Upper lobe of left lung (tissue), 4 donors: ENCODE data around the gene PCCB.
"Not testable (repeated sequence)": the region's sequence is repeated elsewhere in the genome, so short reads cannot be mapped to it uniquely, and the experiment has no call there.

Experiments used
- CTCF ChIP-seq, 6 experiments: fragments of 450-650 bp in 4 of 6; fragments of 200-600 bp in 2 of 6; sonication (generic) in 2 of 6; IDR thresholded peaks; one replicate each; pipeline ENCODE4 v1.5.1; 2016 to 2019; ENCODE audit warnings: antibody characterized with exemption in 6 of 6
- POLR2A ChIP-seq, 4 donors: fragments of 450-650 bp; IDR thresholded peaks; one replicate each; pipeline ENCODE4 v1.5.1; 2016 to 2017; ENCODE audit warnings: antibody characterized with exemption in 4 of 4, mild to moderate bottlenecking in 2 of 4
- POLR2AphosphoS5 ChIP-seq, 2 donors: sonication (generic); formaldehyde crosslinking; IDR thresholded peaks; one replicate each; pipeline ENCODE4 v1.5.1; 2017; ENCODE audit warnings: antibody characterized with exemption in 2 of 2

- TF ChIP-seq CTCF, POLR2AphosphoS5, POLR2A (IDR thresholded peaks at IDR 0.05): not testable (repeated sequence)
These were observed 21.5 kb downstream of the PCCB start for GRCh38 chr3:136271626-136272025.
